Small intestine (tissue), 7 donors: ENCODE results near the gene COL6A3. TPM values are rescaled to one million over a fixed set of nuclear protein-coding genes. Genes with fewer than 3 reads are reported as not detected.
A peak's percentile ranks its signal among the peaks of the same experiment; 100 is the strongest.

Experiments used
- DNase-seq, 2 donors: peaks; one replicate each; pipeline versions ENCODE4 v3.0.0 to v3.0.0-alpha.2; 2013
- FAIRE-seq: peaks from 2 replicates; lab custom pipeline; 2012; peaks lifted over from hg19 to GRCh38; lab: Jason Lieb, UNC
- H3K27ac ChIP-seq, 3 donors: one replicate each; pipeline ENCODE4 v1.5.1; 2013; ENCODE audit warnings: low read length in 2 of 3, mild to moderate bottlenecking in 2 of 3, control low read depth in 1 of 3, inconsistent platforms in 1 of 3, low read depth in 1 of 3, moderate library complexity in 1 of 3
- H3K27me3 ChIP-seq, 3 donors: one replicate each; pipeline ENCODE4 v1.6.1; 2013; ENCODE audit warnings: low read length in 3 of 3, inconsistent platforms in 1 of 3; ENCODE audit not compliant: control insufficient read depth in 3 of 3, insufficient read depth in 3 of 3
- H3K36me3 ChIP-seq, 3 donors: one replicate each; pipeline ENCODE4 v1.6.1; 2013; ENCODE audit warnings: low read length in 3 of 3, inconsistent platforms in 1 of 3, low read depth in 1 of 3, mild to moderate bottlenecking in 1 of 3, moderate library complexity in 1 of 3; ENCODE audit not compliant: control insufficient read depth in 3 of 3, insufficient read depth in 2 of 3
- H3K4me1 ChIP-seq, 3 donors: one replicate each; pipeline ENCODE4 v1.6.1; 2013; ENCODE audit warnings: low read length in 2 of 3, inconsistent platforms in 1 of 3, low read depth in 1 of 3, mild to moderate bottlenecking in 1 of 3, moderate library complexity in 1 of 3; ENCODE audit not compliant: control insufficient read depth in 3 of 3, insufficient read depth in 2 of 3
- H3K4me3 ChIP-seq, 3 donors: one replicate each; pipeline ENCODE4 v1.5.1; 2013; ENCODE audit warnings: low read length in 3 of 3, control low read depth in 1 of 3, inconsistent platforms in 1 of 3, low read depth in 1 of 3, mild to moderate bottlenecking in 1 of 3, moderate library complexity in 1 of 3
- H3K9me3 ChIP-seq, 2 donors: one replicate each; pipeline ENCODE4 v1.6.1; 2013; ENCODE audit warnings: low read depth in 1 of 2, low read length in 1 of 2; ENCODE audit not compliant: control insufficient read depth in 2 of 2, insufficient read depth in 1 of 2
- WGBS, 3 donors: extraction: QIAGEN DNeasy Blood & Tissue Kit; methylation state at CpG; one replicate each; pipeline ENCODE4 v1.1.7; 2013; 5-methylcytosine and 5-hydroxymethylcytosine counted together
- polyA plus RNA-seq, 4 donors: library from polyadenylated mRNA; stranded (reverse) in 3 of 4; unstranded in 1 of 4; fragments of 200-250 nt in 3 of 4; fragments of 120-200 nt in 1 of 4; gene quantifications; one replicate each; pipeline versions ENCODE4 v1.2.1 to v1.2.3, GENCODE V29; 2013
- donor health status: healthy with polysubstance abuse.
- donor health status: control.
- donor health status: control.
- donor health status: Bipolar disorder and iron deficiency.
- donor health status: healthy.

COL6A3 gene
- polyA plus RNA-seq, 4 donors = 0.89 to 92.4 (median 26.7) TPM

- WGBS, 3 donors = 70 to 87% (median 72%) methylated on average over 5 of the region's 5 CpGs
- H3K4me3 ChIP-seq = no peak overlapping the region
- peaks cover 0 to 9% (median 0%) of the 10 kb centered on the region in 3 donors for H3K27me3 ChIP-seq
Observed at GRCh38 chr2:237455764-237456163, 41.8 kb upstream of the COL6A3 start.

GRCh38 chr2:237453671-237454070, 39.7 kb upstream of the COL6A3 start:
- no peak for FAIRE-seq
- Histone ChIP-seq H3K36me3 (no peaks in the 10 kb centered on the region), H3K4me3 (no peak overlapping the region), H3K9me3 (peaks cover 0 to 4% of the 10 kb centered on the region in 2 donors), H3K4me1 (peaks cover 0 to 10% (median 0%) of the 10 kb centered on the region in 3 donors), H3K27ac (no peak overlapping the region), H3K27me3 (peaks cover 0 to 7% (median 0%) of the 10 kb centered on the region in 3 donors)
- 68 to 80% (median 68%) methylated on average over 3 of the region's 3 CpGs for WGBS, 3 donors
- DNase-seq = no peak

More at GRCh38 chr2:237455764-237456163, 41.8 kb upstream of the COL6A3 start:
- DNase-seq = no peak
- H3K36me3 ChIP-seq = no peaks in the 10 kb centered on the region
- peaks cover 0 to 7% (median 0%) of the 10 kb centered on the region in 3 donors for H3K4me1 ChIP-seq
- no peaks in the 10 kb centered on the region for H3K9me3 ChIP-seq
- H3K27ac ChIP-seq = peak overlapping the region in 1 of 3 donors; percentile 47
- no peak for FAIRE-seq

GRCh38 chr2:237452861-237453260, 38.9 kb upstream of the COL6A3 start:
- peaks cover 0 to 10% (median 0%) of the 10 kb centered on the region in 3 donors for H3K4me1 ChIP-seq
- H3K27me3 ChIP-seq = peaks cover 0 to 7% (median 0%) of the 10 kb centered on the region in 3 donors
- DNase-seq (no peak), FAIRE-seq (no peak)
- WGBS, 3 donors = 90 to 97% (median 94%) methylated on average over 3 of the region's 3 CpGs
- H3K36me3 ChIP-seq = no peaks in the 10 kb centered on the region
- H3K9me3 ChIP-seq = peaks cover 0 to 4% of the 10 kb centered on the region in 2 donors
- H3K27ac ChIP-seq = peak overlapping the region in 1 of 3 donors; percentile 54
- no peak overlapping the region for H3K4me3 ChIP-seq

GRCh38 chr2:237451643-237452469, 37.9 kb upstream of the COL6A3 start:
- peaks cover 0 to 7% (median 0%) of the 10 kb centered on the region in 3 donors for H3K27me3 ChIP-seq
- H3K4me1 ChIP-seq = peaks cover 0 to 6% (median 0%) of the 10 kb centered on the region in 3 donors
- 61 to 73% (median 72%) methylated on average over 20 of the region's 20 CpGs for WGBS, 3 donors
- DNase-seq (peak in 1 of 2 donors; percentile 34), FAIRE-seq (no peak)
- peaks cover 0 to 4% of the 10 kb centered on the region in 2 donors for H3K9me3 ChIP-seq
- peak overlapping the region in 2 of 3 donors; percentile 11 to 54 for H3K27ac ChIP-seq
- no peaks in the 10 kb centered on the region for H3K36me3 ChIP-seq
- no peak overlapping the region for H3K4me3 ChIP-seq

- H3K36me3 ChIP-seq = no peaks in the 10 kb centered on the region
- WGBS, 3 donors = 86 to 96% (median 92%) methylated on average over 13 of the region's 13 CpGs
- H3K27me3 ChIP-seq = peaks cover 0 to 7% (median 0%) of the 10 kb centered on the region in 3 donors
- no peak for FAIRE-seq
- H3K9me3 ChIP-seq = peaks cover 0 to 4% of the 10 kb centered on the region in 2 donors
- H3K27ac ChIP-seq = no peak overlapping the region
- H3K4me3 ChIP-seq = no peak overlapping the region
- no peak for DNase-seq
- H3K4me1 ChIP-seq = peaks cover 0 to 6% (median 0%) of the 10 kb centered on the region in 3 donors
Observed at GRCh38 chr2:237450583-237450982, 36.6 kb upstream of the COL6A3 start.

GRCh38 chr2:237450108-237450507, 36.1 kb upstream of the COL6A3 start:
- Histone ChIP-seq H3K4me3 (no peak overlapping the region), H3K36me3 (no peaks in the 10 kb centered on the region), H3K27ac (peak overlapping the region in 2 of 3 donors; percentile 1 to 67), H3K9me3 (peaks cover 0 to 4% of the 10 kb centered on the region in 2 donors), H3K4me1 (peaks cover 0 to 6% (median 0%) of the 10 kb centered on the region in 3 donors), H3K27me3 (peaks cover 0 to 7% (median 0%) of the 10 kb centered on the region in 3 donors)
- 80 to 92% (median 90%) methylated on average over 6 of the region's 6 CpGs for WGBS, 3 donors
- FAIRE-seq (no peak), DNase-seq (no peak)

GRCh38 chr2:237449193-237449881, 35.4 kb upstream of the COL6A3 start:
- 36 to 51% (median 48%) methylated on average over 13 of the region's 13 CpGs for WGBS, 3 donors
- Histone ChIP-seq H3K9me3 (peaks cover 0 to 4% of the 10 kb centered on the region in 2 donors), H3K4me3 (no peak overlapping the region), H3K27me3 (peaks cover 0 to 9% (median 0%) of the 10 kb centered on the region in 3 donors), H3K4me1 (peaks cover 0 to 6% (median 0%) of the 10 kb centered on the region in 3 donors), H3K27ac (peak overlapping the region in 2 of 3 donors; percentile 1 to 67), H3K36me3 (no peaks in the 10 kb centered on the region)
- peak in 1 of 2 donors; percentile 21 for DNase-seq
- FAIRE-seq = no peak

GRCh38 chr2:237448626-237449025, 34.7 kb upstream of the COL6A3 start:
- H3K36me3 ChIP-seq = no peaks in the 10 kb centered on the region
- peak overlapping the region in 1 of 3 donors; percentile 33 for H3K27ac ChIP-seq
- no peak for FAIRE-seq
- DNase-seq = no peak
- 77 to 85% (median 78%) methylated on average over 6 of the region's 6 CpGs for WGBS, 3 donors
- peaks cover 0 to 4% of the 10 kb centered on the region in 2 donors for H3K9me3 ChIP-seq
- H3K4me1 ChIP-seq = peaks cover 0 to 6% (median 0%) of the 10 kb centered on the region in 3 donors
- H3K4me3 ChIP-seq = no peak overlapping the region
- H3K27me3 ChIP-seq = peaks cover 0 to 9% (median 0%) of the 10 kb centered on the region in 3 donors
